Right lobe of liver (tissue), 4 donors: ENCODE data around the gene IFI27L1.

ENCODE experiments used
- POLR2A ChIP-seq: fragments of 450-650 bp; IDR thresholded peaks from one replicate; pipeline ENCODE4 v1.6.1; 2017; ENCODE audit warnings: antibody characterized with exemption, mild to moderate bottlenecking
- TF ChIP-seq, protein P1 (sequence below), 4 donors: fragments of 200-600 bp in 3 of 4; fragments of 450-650 bp in 1 of 4; IDR thresholded peaks; one replicate each; pipeline versions ENCODE4 v1.5.1 to v1.8.0; 2016 to 2022; ENCODE audit warnings: antibody characterized with exemption in 4 of 4, mild to moderate bottlenecking in 2 of 4
- donor health status: DM: no; HTN: no; CAD: no.
- donor health status: DM: no; HTN: no; CAD: no.
- donor health status: DM: no; HTN: yes; CAD: no.

GRCh38 chr14:94079891-94080620 is 1.1 kb upstream of the IFI27L1 start:
- TF ChIP-seq POLR2A, result no peak
- TF ChIP-seq, protein P1, sequence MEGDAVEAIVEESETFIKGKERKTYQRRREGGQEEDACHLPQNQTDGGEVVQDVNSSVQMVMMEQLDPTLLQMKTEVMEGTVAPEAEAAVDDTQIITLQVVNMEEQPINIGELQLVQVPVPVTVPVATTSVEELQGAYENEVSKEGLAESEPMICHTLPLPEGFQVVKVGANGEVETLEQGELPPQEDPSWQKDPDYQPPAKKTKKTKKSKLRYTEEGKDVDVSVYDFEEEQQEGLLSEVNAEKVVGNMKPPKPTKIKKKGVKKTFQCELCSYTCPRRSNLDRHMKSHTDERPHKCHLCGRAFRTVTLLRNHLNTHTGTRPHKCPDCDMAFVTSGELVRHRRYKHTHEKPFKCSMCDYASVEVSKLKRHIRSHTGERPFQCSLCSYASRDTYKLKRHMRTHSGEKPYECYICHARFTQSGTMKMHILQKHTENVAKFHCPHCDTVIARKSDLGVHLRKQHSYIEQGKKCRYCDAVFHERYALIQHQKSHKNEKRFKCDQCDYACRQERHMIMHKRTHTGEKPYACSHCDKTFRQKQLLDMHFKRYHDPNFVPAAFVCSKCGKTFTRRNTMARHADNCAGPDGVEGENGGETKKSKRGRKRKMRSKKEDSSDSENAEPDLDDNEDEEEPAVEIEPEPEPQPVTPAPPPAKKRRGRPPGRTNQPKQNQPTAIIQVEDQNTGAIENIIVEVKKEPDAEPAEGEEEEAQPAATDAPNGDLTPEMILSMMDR (IDR thresholded peaks at IDR 0.05), result no peak
